Coronary artery (tissue), 2 donors: ENCODE data around the gene PPL.

ENCODE experiments used
- DNase-seq: peaks from one replicate; pipeline ENCODE4 v3.0.0-alpha.2; 2017; ENCODE audit warnings: low spot score
- H3K27ac ChIP-seq, 2 donors: fragments of 200-600 bp; sonication (generic); one replicate each; pipeline ENCODE4 v1.5.1; 2016 to 2019
- H3K4me3 ChIP-seq: fragments of 200-600 bp; sonication (generic); 2 replicates; pipeline ENCODE4 v1.5.1; 2016; ENCODE audit warnings: mild to moderate bottlenecking, moderate library complexity
- TF ChIP-seq, protein P1 (sequence below): fragments of 200-600 bp; sonication (generic); IDR thresholded peaks from one replicate; pipeline ENCODE4 v1.5.1; 2019; ENCODE audit warnings: antibody characterized with exemption

The PPL gene

DNA sequence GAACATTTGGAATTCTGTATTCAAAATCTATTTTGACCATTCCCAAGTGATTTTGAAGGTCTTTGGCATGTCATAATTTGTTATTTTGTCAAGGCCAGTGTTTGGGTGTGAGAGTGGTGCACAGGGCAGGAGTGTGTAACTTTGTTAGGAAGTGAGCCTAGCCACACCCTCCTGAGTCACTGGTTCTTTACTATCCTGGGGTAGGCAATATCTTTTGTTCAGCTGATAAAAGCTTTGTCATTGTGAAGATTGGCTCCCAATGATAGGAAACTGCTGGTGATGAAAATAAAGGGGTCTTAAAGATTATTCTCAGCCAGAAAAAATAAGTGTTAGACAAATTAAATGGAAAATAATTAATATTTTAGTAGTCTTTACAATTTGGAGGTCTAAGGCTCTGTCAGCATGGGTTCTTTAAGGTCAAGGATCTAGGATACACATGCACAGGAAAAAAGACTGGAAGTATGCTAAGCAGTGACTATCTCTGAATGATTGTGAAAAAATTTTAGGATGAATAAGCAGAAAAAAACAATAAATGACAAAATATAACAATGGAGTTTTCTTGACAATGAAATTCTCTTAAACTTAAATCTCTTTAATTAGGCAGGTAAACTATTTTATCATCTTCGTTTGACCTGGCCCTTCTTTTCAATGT, 84.6 kb downstream of the PPL start:
- TF ChIP-seq, protein P1, sequence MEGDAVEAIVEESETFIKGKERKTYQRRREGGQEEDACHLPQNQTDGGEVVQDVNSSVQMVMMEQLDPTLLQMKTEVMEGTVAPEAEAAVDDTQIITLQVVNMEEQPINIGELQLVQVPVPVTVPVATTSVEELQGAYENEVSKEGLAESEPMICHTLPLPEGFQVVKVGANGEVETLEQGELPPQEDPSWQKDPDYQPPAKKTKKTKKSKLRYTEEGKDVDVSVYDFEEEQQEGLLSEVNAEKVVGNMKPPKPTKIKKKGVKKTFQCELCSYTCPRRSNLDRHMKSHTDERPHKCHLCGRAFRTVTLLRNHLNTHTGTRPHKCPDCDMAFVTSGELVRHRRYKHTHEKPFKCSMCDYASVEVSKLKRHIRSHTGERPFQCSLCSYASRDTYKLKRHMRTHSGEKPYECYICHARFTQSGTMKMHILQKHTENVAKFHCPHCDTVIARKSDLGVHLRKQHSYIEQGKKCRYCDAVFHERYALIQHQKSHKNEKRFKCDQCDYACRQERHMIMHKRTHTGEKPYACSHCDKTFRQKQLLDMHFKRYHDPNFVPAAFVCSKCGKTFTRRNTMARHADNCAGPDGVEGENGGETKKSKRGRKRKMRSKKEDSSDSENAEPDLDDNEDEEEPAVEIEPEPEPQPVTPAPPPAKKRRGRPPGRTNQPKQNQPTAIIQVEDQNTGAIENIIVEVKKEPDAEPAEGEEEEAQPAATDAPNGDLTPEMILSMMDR, result no peak
- Histone ChIP-seq H3K27ac (peak overlapping the region in 1 of 2 donors; percentile 48), H3K4me3 (no peak overlapping the region)
- DNase-seq, result peak; percentile 19

DNA sequence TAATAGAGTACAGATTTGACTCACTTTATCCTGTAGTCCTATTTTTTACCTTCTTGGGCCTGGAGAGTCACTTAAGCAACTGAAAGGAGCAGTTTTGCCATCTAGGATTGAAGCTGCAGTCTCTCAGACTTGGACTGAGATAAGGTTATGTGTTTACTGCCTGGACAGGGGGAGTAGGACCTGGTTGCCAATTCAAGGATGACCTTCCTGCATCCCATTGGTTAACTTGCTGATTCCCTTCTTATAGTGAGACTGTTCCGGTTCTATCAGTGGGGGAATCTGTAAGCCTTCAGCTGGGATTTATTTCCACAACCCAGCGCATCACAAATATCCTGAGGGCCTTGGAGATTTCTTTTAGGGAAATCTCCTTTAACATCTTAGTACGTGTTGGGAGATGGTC, 86.7 kb downstream of the PPL start:
- H3K27ac ChIP-seq, result no peak overlapping the region
- no peak for DNase-seq
- TF ChIP-seq, protein P1, result no peak
- peak overlapping the region; percentile 43 for H3K4me3 ChIP-seq

DNA sequence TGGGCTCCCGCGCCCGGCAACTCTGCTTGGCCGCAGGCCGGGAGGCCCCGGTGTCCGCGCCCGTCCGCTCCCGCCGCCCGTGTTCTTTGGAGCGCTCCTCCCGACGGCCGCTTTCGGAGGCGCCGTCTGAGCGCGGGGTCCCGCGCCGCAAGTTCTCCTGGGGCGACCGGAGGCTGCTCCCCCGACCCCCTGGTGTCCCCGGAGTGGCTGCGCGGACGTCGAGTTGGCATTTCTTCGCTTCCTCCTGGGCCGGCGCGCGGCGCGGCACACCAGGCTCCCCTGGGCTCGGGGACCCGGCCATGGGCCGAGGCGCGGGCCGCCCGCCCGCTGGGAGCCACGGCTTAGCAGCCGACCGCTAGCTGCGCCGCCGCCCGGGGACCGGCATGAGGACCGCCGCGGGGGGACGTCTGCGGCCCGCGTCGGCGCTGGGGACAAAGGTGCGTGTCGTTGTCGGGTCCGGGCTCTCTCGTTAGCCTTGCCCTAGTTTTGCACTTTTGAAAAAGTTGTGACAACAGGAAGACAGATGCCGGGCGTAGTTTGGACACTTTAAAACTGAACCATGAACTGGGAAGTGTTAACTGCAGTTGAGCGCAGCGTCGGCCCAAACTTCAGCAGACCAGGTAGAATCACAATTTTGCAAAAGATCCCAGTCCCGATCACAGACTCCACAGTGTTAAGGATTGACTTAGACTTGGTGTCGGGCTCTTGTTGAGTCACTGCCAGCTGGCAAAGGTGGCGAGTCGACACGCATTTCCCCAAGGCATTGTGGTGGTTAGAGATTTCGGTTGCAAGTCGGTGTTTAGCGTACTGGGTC, 89.0 kb downstream of the PPL start:
- peak; percentile 80 for DNase-seq
- H3K4me3 ChIP-seq, result peak overlapping the region; percentile 92
- peak overlapping the region; percentile 89 to 96 for H3K27ac ChIP-seq
- TF ChIP-seq, protein P1, result no peak

DNA sequence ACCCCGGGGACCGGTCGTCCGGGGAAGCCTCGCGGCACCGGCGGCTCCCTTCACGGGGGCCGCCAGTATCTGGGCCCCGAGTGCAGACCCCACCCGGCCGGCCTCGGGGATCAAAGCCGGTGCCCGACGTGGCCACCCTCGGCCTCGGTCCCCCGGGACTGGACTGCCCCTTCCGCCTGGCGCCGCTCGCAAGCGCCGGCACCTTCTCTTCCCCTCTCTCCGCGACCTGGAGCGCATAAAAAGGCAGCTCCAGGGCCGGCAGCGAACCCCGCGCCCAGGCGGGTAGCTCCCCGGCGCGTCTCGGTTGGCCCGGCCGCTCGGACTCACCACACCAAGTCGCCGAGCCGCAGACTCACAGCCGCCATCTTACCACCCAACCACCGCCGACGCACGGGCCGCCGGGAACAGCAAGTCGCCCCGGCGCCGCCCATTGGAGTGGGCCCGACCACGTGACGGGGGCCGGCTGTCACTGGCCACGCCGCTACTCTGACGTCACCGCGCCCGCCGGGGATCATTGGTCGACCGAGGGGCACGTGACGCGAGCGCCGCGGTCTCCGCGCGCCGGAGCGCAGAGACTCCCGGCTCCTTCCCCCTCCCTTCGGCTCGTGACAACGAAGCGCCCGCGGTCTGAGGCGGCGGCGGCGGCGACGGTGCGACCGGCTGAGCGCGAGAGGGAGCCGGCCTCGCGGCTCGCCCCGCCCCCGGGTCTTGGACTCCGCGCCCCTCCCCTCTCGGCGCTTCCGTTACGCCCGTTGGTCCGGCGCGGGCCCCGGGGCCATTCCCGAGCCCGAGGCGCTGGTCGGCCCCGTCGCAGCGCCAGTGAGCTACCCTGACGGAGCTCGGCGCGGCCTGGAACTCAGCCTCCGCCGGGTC, 89.8 kb downstream of the PPL start, which contains the start of the genes GLYR1 and UBN1:
GLYR1 (minus strand) TSS at position 388 of the 873 bp plus-strand sequence; CDS start at position 365, 23 bp downstream.
UBN1 (plus strand) TSS at position 581 of the 873 bp plus-strand sequence. CDS start 5,437 bp downstream, outside the sequence.
- H3K4me3 ChIP-seq, result peak within 1 kb of the TSS; percentile 92
- peak within 1 kb of the TSS; percentile 89 to 96 for H3K27ac ChIP-seq
- TF ChIP-seq, protein P1, result no peak
- peak; percentile 99 for DNase-seq

DNA sequence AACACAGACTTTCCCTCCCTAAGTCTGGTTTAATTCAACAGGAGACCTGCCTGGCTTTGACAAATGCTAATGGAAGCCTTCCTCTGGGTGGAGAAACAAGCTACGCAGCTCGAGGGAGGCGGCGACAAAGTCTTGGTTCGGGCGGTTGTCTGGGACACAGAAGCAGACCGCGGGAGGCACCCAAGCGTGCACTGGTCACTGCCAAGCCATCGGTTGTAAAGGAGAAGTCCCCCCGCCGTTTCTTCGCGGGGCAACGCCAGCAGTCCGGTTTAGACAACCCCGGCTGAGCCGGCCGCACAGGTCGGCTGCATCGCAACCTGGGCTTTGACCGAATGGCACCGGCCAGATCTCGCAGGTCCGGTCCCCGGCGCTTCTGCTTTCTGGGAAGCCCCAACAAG, 90.4 kb downstream of the PPL start:
- Histone ChIP-seq H3K4me3 (peak overlapping the region; percentile 92), H3K27ac (peak overlapping the region; percentile 89 to 96)
- TF ChIP-seq, protein P1, result no peak
- peak; percentile 82 for DNase-seq

DNA sequence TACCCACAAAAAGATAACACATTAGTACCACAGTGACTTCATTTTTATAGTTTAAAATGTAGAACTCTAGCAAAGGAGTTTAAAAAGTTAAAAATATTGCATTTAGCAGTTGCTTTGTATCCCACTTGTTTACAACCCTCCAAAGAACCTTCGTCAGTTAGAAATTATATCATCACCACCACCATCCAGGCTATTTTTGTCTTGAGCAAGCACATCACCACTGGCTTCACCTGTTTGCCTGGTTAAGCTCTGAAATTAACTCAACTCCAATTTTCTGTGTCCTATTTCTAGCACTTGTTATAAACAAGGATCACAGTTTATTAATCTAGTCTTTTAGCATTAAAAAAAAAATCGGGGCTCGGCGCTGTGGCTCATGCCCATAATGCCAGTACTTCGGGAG, 96.0 kb downstream of the PPL start:
- DNase-seq, result no peak
- TF ChIP-seq, protein P1, result no peak
- Histone ChIP-seq H3K27ac (no peak overlapping the region), H3K4me3 (no peak overlapping the region)
